GM19025 (cell line): ENCODE results near the gene GIMAP7.
"Not testable (repeated sequence)": the region's sequence is repeated elsewhere in the genome, so short reads cannot be mapped to it uniquely, and the experiment has no call there.

Source experiments
- ATAC-seq: cut with Tn5 transposase; IDR thresholded peaks from one replicate; pipeline ENCODE4 v1.9.1; 2021; ENCODE audit warnings: mild to moderate bottlenecking, low read depth, moderate library complexity; ENCODE audit not compliant: unreplicated experiment

The GIMAP7 gene

DNA sequence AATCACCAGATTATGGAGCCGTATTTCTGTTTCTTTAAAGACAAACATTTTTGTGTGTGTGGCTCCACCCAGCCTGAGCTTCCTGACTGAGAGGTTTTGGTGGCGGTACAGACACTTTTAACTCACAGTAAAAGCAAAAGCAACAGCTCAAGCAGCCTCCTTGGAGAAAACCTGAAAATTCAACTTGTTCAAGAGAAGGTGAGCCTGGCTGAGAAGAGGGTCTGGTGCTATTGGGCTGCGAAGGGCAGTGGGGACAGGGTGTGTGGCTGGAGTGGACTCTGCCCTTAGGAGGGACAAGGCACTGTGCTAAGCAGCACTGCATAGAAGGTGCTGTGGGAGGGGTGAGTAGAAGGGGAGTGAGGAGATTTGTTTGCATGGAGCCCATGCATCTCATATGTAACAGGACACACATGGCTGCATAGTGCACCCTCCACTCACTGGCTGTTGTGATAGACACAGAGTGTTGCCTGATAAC lies at the start of gene GIMAP7:
Gene GIMAP7 (plus strand): TSS at position 125 of the 475 bp plus-strand sequence. CDS start 5,103 bp downstream, outside the sequence.
- peak; percentile 49 for ATAC-seq

- no peak for ATAC-seq
Measured at GRCh38 chr7:150464962-150465361, 49.7 kb upstream of the GIMAP7 start.

DNA sequence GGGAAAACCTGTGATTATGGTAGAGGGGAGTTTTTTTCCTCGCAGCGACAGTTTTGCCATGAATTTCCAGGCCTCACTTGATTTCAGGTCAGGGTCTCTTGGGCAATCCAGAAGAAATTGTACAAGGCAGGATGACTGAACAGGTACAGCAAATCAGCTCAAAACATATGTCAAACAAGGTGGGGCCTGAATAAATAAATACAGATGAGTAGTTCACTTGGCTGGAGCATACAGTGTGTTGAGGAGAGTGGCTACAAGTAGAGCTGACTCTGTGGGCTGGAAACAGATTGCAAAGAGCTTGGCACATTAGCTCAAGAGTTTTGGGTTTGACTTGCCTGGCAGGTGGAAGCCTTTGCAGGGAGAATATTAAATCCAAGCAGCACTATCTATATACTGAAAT lies 49.3 kb upstream of the GIMAP7 start:
- ATAC-seq = no peak

DNA sequence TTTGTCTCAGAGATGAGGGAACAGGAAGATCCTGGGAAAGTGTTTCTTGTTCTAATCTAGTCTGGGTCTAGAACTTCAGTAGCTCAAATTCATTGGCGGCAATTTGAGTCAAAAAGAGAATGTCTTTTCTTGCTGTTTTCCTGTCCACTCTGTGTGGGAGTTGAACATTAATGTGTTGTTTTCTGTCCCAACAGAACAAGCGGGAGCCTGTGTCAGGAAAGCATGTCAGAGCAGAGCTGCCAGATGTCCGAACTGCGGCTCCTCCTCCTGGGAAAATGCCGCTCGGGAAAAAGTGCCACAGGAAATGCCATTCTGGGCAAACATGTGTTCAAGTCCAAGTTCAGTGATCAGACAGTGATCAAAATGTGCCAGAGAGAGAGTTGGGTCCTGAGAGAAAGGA lies 48.2 kb upstream of the GIMAP7 start:
- no peak for ATAC-seq

DNA sequence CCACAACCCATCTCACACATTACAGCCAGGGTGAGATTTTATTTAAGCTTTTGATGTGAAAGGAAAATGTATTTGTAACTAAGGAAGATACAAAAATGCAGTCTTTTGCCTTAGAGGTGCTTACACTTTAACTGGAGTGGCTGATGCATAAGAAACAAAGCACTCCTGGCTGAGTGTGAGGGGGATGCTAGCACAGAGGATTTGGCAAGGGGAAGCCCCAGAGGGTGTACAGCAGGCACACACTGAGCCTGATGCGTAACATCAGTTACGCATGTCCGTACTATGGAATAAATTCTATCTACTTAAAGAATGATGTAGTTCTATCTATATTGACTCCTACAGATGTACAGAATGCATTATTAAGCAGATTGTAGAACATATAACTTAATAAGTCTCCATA lies 46.4 kb upstream of the GIMAP7 start:
- no peak for ATAC-seq

DNA sequence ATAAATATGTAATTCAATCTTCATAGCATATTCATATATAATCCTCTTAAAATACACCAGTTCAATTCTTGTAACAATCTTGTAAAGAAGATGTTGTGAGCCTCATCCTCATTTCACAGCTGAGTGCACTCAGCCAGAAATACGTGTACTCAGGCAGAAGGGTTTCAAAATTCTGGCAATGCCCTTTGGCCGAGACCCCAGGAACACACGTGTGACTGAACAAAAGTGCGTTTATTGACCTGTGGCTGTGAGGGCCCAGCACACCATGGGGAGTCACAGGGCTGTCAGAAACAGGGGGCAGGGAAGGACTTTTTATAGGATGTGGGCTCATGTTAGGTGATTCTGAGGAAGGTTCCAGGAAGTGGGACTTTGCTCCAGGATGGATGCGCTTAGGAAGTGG lies 42.8 kb upstream of the GIMAP7 start:
- no peak for ATAC-seq

DNA sequence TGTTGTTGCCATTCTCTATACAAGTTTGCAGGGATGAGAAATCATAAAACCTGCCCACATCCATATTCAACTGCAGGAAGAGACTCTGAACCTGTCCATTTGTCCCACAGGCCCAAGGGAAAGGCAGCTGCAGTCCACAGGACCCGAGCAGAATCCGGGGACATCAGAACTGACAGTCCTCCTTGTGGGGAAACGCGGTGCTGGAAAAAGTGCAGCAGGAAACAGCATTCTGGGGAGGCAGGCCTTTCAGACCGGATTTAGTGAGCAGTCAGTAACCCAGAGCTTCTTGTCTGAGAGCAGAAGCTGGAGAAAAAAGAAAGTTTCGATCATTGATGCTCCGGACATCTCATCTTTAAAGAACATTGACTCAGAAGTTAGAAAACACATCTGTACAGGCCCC lies 40.8 kb upstream of the GIMAP7 start:
- ATAC-seq = no peak

DNA sequence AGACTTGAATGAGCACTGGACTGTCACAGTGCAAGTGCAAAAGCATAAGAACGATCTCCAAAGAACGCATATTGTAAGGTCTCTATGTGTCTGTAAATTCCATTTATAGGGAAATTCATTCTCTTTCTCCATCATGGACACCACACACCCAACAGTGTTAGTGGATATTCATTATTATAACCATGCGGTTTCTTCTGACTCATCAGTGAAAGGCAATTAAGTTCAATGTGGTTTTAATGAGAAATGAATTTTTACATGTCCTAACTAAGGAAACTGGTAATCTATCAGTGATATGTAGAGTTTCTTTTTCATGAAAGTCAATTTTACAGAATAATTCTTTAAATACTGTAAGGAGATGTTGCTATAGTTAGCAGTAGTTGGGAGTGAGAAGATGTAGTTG lies 38.4 kb upstream of the GIMAP7 start:
- no peak for ATAC-seq

- ATAC-seq = no peak
Measured at GRCh38 chr7:150476819-150477631, 37.6 kb upstream of the GIMAP7 start.

- ATAC-seq = no peak
Measured at GRCh38 chr7:150479023-150479716, 35.5 kb upstream of the GIMAP7 start.

DNA sequence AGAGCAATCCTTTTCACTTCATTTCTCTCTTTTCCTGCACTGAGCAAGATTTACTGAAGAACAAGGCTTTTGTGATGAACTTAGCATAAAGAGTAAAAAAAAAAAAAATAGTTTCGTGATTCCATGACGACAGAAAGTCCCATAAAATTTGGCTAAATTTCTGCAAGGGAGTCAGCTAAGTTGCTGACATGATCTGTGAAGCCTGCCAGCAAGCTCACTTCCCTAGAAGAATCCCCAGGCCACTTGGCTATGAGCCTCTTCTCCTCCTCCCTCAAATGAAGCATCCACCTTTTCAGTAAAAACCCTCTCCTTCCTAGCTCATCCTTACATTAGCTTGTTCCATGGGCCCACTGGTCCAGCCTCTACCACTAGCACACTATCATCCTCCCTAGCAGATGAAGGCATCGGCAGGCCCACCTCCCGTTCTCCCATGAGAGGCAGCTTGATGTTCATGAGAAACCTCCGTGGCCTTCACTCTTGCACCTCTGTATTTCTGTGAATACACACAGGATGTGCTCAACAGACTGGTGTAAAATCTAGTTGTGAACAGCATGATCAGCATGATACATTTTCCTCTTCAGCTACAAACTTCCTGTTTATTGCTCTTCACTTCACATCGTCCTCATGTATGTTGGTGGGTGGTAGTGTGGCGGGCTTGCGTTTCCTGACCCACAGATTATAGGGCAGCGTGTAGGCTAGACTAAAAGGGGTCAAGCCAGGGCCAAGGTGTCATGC lies 33.3 kb upstream of the GIMAP7 start:
- ATAC-seq = no peak

- ATAC-seq = no peak
Measured at GRCh38 chr7:150481922-150482321, 32.8 kb upstream of the GIMAP7 start.

DNA sequence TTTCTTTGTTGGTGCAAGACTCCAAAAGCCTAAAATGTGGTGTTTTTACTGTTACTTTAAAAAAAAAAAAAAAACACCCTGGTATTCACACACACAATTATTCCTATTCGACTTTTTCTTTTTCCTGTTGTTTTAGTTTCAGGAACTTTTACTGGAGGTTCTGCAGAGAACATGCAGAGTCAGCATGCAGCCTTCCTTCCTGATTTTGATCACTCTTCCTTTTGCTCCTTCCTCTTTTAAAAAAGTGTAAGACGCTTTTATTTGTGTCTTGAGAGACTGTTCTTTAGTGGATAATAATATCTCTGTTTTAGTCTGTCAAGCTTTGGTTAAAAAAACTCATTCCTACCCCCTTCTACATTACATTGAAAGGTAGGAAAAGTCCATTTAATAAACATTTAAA lies 31.2 kb upstream of the GIMAP7 start:
- ATAC-seq = not testable (repeated sequence)

GRCh38 chr7:150484071-150484470 lies 30.6 kb upstream of the GIMAP7 start:
- not testable (repeated sequence) for ATAC-seq

DNA sequence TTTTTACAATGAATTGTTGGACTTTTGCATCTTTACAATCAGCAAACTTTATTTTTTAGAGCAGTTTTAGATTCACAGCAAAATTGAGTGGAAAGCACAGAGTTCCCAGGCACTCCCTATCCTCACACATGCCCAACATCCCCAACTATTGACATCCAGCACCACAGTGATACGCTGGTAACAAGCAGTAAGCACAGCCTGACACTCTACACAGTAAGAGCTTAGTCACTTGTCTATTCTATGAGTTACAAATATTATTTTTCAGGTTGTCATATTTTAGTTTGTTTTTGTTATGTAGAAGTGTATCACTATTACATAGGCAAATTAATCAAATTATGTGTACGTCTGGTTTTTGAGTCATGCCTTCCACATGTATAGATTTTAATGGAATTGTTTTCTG lies 27.0 kb upstream of the GIMAP7 start:
- ATAC-seq = no peak

GRCh38 chr7:150489782-150490181 lies 24.9 kb upstream of the GIMAP7 start:
- ATAC-seq = no peak

GRCh38 chr7:150493442-150493841 lies 21.2 kb upstream of the GIMAP7 start:
- not testable (repeated sequence) for ATAC-seq

- no peak for ATAC-seq
Measured at GRCh38 chr7:150502519-150502918, 12.2 kb upstream of the GIMAP7 start.

- no peak for ATAC-seq
Measured at GRCh38 chr7:150503155-150503554, 11.5 kb upstream of the GIMAP7 start.

DNA sequence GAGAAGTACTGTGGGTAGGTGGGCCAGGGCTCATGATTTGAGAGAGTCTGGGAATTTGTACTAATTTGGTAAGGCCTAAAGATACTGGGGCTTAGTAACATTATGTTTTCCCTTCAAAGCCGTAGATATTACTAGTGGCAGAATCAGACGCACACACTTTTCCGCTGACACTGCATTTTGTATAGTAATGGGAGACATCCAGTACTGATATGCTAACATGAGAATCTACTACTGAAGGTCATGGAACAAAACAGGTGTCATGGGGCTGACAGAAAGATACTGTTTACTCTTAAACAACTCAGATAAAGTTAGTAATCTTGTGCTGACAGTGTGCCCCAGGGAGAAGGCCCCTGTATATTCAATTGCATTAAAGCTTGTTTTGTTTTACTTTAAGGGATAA lies 11.1 kb upstream of the GIMAP7 start:
- ATAC-seq = no peak

- ATAC-seq = no peak
Measured at GRCh38 chr7:150507947-150508602, 6.6 kb upstream of the GIMAP7 start.
